ENCODE measurements around the gene ADAM33.

ADAM33 gene

GRCh38 chr20:3663031-3663701, 18.6 kb downstream of the ADAM33 start, which contains the start of gene GFRA4:
GFRA4 (minus strand) TSS chr20:3663399; CDS start chr20:3663399, 0 bp downstream.
- DNase-seq = no peak

GRCh38 chr20:3661814-3662665, 19.8 kb downstream of the ADAM33 start:
- no peak for DNase-seq

GRCh38 chr20:3661060-3661813, 20.6 kb downstream of the ADAM33 start:
- DNase-seq = no peak

GRCh38 chr20:3660262-3661059, 21.3 kb downstream of the ADAM33 start:
- no peak for DNase-seq

- no peak for DNase-seq
Measured at GRCh38 chr20:3659492-3660261, 22.1 kb downstream of the ADAM33 start.

GRCh38 chr20:3658716-3659491, 22.9 kb downstream of the ADAM33 start:
- peak; percentile 83 for DNase-seq

GRCh38 chr20:3658019-3658715, 23.6 kb downstream of the ADAM33 start:
- DNase-seq = no peak

GRCh38 chr20:3655131-3655405, 26.7 kb downstream of the ADAM33 start:
- DNase-seq = no peak

GRCh38 chr20:3654326-3655130, 27.3 kb downstream of the ADAM33 start:
- no peak for DNase-seq

GRCh38 chr20:3653921-3654320, 27.9 kb downstream of the ADAM33 start:
- DNase-seq = no peak

GRCh38 chr20:3652676-3653596, 28.9 kb downstream of the ADAM33 start:
- DNase-seq = peak; percentile 67

- DNase-seq = peak; percentile 89
Measured at GRCh38 chr20:3652221-3652620, 29.6 kb downstream of the ADAM33 start.

- peak; percentile 55 for DNase-seq
Measured at GRCh38 chr20:3651204-3651962, 30.4 kb downstream of the ADAM33 start.

- no peak for DNase-seq
Measured at GRCh38 chr20:3648951-3649350, 32.9 kb downstream of the ADAM33 start.

- no peak for DNase-seq
Measured at GRCh38 chr20:3647473-3647872, 34.3 kb downstream of the ADAM33 start.

GRCh38 chr20:3646651-3647050, 35.2 kb downstream of the ADAM33 start:
- DNase-seq = no peak

- no peak for DNase-seq
Measured at GRCh38 chr20:3646067-3646440, 35.8 kb downstream of the ADAM33 start.

Measured in RPMI8226 (cell line).